Measurements from ENCODE around the gene REPIN1. TPM values are rescaled to one million over a fixed set of nuclear protein-coding genes. Genes with fewer than 3 reads are reported as not detected.

The REPIN1 gene
- total and polyA plus RNA-seq, 9 of the 15 experiments (the other 6 are each of a cell fraction or from before 2014, with no cell fraction given): 8.1 to 283 (median 94.3) TPM

DNA sequence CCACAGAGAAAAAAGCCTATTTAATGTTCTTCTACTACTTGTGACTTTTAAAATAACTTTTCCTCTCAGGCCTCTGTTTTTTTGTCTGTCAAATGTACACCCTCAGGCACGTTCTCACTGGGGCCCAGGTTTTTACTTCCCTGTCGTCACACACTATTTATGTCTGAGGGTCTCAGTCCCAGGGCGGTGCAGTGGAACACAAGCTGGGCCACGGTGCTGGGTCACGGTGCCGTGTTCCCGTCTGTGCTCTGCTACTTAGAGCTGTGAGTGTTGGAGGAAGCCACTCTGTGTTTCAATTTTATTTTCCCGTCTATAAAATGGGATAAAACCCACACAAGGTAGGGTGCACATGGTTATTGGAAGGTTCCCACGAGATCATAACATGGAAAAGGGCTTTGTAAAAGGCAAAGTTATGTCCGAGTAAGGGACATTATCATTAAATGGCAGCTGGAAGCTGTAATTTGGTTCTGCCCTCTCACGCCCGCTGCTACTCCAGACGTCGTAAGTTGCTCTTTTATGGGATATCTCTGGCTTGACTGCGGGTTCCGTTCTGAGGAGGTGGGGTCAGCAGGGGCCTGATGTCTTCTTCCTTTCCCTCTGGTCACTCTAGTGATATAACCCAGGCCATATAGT, 35.7 kb downstream of the REPIN1 start (continued):
- TF ChIP-seq ZNF778 (CRISPR knock-in tag; IDR thresholded peaks at IDR 0.05): no peak
- TF ChIP-seq ZNF217 (CRISPR knock-in tag; IDR thresholded peaks at IDR 0.05): no peak
- no peak for TF ChIP-seq XRCC4 (IDR thresholded peaks at IDR 0.05; ENCODE audit: extremely low read depth, insufficient read depth, insufficient read length)
- no peak for TF ChIP-seq SP1 (CRISPR knock-in tag; IDR thresholded peaks at IDR 0.05)
- no peak for TF ChIP-seq CEBPB (tag; IDR thresholded peaks at IDR 0.05)
- TF ChIP-seq, protein P1, sequence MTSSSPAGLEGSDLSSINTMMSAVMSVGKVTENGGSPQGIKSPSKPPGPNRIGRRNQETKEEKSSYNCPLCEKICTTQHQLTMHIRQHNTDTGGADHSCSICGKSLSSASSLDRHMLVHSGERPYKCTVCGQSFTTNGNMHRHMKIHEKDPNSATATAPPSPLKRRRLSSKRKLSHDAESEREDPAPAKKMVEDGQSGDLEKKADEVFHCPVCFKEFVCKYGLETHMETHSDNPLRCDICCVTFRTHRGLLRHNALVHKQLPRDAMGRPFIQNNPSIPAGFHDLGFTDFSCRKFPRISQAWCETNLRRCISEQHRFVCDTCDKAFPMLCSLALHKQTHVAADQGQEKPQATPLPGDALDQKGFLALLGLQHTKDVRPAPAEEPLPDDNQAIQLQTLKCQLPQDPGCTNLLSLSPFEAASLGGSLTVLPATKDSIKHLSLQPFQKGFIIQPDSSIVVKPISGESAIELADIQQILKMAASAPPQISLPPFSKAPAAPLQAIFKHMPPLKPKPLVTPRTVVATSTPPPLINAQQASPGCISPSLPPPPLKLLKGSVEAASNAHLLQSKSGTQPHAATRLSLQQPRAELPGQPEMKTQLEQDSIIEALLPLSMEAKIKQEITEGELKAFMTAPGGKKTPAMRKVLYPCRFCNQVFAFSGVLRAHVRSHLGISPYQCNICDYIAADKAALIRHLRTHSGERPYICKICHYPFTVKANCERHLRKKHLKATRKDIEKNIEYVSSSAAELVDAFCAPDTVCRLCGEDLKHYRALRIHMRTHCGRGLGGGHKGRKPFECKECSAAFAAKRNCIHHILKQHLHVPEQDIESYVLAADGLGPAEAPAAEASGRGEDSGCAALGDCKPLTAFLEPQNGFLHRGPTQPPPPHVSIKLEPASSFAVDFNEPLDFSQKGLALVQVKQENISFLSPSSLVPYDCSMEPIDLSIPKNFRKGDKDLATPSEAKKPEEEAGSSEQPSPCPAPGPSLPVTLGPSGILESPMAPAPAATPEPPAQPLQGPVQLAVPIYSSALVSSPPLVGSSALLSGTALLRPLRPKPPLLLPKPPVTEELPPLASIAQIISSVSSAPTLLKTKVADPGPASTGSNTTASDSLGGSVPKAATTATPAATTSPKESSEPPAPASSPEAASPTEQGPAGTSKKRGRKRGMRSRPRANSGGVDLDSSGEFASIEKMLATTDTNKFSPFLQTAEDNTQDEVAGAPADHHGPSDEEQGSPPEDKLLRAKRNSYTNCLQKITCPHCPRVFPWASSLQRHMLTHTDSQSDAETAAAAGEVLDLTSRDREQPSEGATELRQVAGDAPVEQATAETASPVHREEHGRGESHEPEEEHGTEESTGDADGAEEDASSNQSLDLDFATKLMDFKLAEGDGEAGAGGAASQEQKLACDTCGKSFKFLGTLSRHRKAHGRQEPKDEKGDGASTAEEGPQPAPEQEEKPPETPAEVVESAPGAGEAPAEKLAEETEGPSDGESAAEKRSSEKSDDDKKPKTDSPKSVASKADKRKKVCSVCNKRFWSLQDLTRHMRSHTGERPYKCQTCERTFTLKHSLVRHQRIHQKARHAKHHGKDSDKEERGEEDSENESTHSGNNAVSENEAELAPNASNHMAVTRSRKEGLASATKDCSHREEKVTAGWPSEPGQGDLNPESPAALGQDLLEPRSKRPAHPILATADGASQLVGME (CRISPR knock-in tag; IDR thresholded peaks at IDR 0.05): no peak
- no peak for TF ChIP-seq ARHGAP35 (IDR thresholded peaks at IDR 0.05; ENCODE audit: partially characterized antibody)
- no peak; a peak in 1 of 4 replicates for TF ChIP-seq TRIM24 (IDR thresholded peaks at IDR 0.05)
- TF ChIP-seq ZHX1 (conservative IDR thresholded peaks at IDR 0.05; ENCODE audit: low read length): no peak
- TF ChIP-seq MTA1 (IDR thresholded peaks at IDR 0.05; ENCODE audit: borderline replicate concordance): no peak
- no peak for TF ChIP-seq POLR2G (IDR thresholded peaks at IDR 0.05; ENCODE audit: low read depth, low read length)
- no peak for TF ChIP-seq ILK (tag; IDR thresholded peaks at IDR 0.05; ENCODE audit: borderline replicate concordance, low read depth)
- TF ChIP-seq ZNF384 (IDR thresholded peaks at IDR 0.05; ENCODE audit: low read depth, low read length): no peak
- no peak for TF ChIP-seq TBP (optimal IDR thresholded peaks at IDR 0.05; ENCODE audit: low read depth, low read length)
- no peak for TF ChIP-seq ZNF165 (CRISPR knock-in tag; IDR thresholded peaks at IDR 0.05; ENCODE audit: borderline replicate concordance)
- TF ChIP-seq FOXA3 (CRISPR knock-in tag; conservative IDR thresholded peaks at IDR 0.05 in 1 of 2, IDR thresholded peaks at IDR 0.05 in 1 of 2): no peak
- TF ChIP-seq ZNF121 (CRISPR knock-in tag; conservative IDR thresholded peaks at IDR 0.05): no peak
- TF ChIP-seq KHSRP (IDR thresholded peaks at IDR 0.05): no peak
- TF ChIP-seq FOXP4 (CRISPR knock-in tag; IDR thresholded peaks at IDR 0.05; ENCODE audit: borderline replicate concordance): no peak

Data from K562 (cell line).